ENCODE measurements around the gene TLR7.
A peak's percentile ranks its signal among the peaks of the same experiment; 100 is the strongest.

Gene TLR7

GRCh38 chrX:12866451-12867377 lies at the start of gene TLR7:
TSS of gene TLR7 (plus strand) at chrX:12867072. CDS start at chrX:12867579, 507 bp downstream.
- DNase-seq = peak in 1 of 2 donors; percentile 7

- no peak for DNase-seq
These were observed 49.3 kb upstream of the TLR7 start for GRCh38 chrX:12817528-12817927.

- DNase-seq = no peak
These were observed 47.6 kb upstream of the TLR7 start for GRCh38 chrX:12819222-12819621.

GRCh38 chrX:12820737-12821136 lies 46.1 kb upstream of the TLR7 start:
- no peak for DNase-seq

GRCh38 chrX:12824944-12825343 lies 41.9 kb upstream of the TLR7 start:
- DNase-seq = no peak

- DNase-seq = no peak
These were observed 41.1 kb upstream of the TLR7 start for GRCh38 chrX:12825801-12826200.

GRCh38 chrX:12843061-12843667 lies 23.7 kb upstream of the TLR7 start:
- no peak for DNase-seq

- no peak for DNase-seq
These were observed 23.1 kb upstream of the TLR7 start for GRCh38 chrX:12843668-12844279.

GRCh38 chrX:12844319-12844718 lies 22.6 kb upstream of the TLR7 start:
- DNase-seq = no peak

- no peak for DNase-seq
These were observed 1.5 kb upstream of the TLR7 start for GRCh38 chrX:12865359-12865758.

- no peak for DNase-seq
These were observed 813 bp downstream of the TLR7 start for GRCh38 chrX:12867685-12868084.

GRCh38 chrX:12868747-12869146 lies 1.9 kb downstream of the TLR7 start:
- DNase-seq = no peak

- no peak for DNase-seq
These were observed 4.4 kb downstream of the TLR7 start for GRCh38 chrX:12871257-12871656.

GRCh38 chrX:12872741-12873140 lies 5.9 kb downstream of the TLR7 start:
- DNase-seq = no peak

- no peak for DNase-seq
These were observed 7.7 kb downstream of the TLR7 start for GRCh38 chrX:12874581-12874980.

- no peak for DNase-seq
These were observed 10.5 kb downstream of the TLR7 start for GRCh38 chrX:12877386-12877785.

GRCh38 chrX:12878536-12878935 lies 11.7 kb downstream of the TLR7 start:
- no peak for DNase-seq

GRCh38 chrX:12881914-12882313 lies 15.0 kb downstream of the TLR7 start:
- no peak for DNase-seq

GRCh38 chrX:12885508-12885907 lies 18.6 kb downstream of the TLR7 start:
- DNase-seq = no peak

GRCh38 chrX:12886545-12886944 lies 19.7 kb downstream of the TLR7 start:
- no peak for DNase-seq

- DNase-seq = no peak
These were observed 20.3 kb downstream of the TLR7 start for GRCh38 chrX:12887141-12887540.

GRCh38 chrX:12887767-12888166 lies 20.9 kb downstream of the TLR7 start:
- DNase-seq = no peak

GRCh38 chrX:12890467-12890866 lies 23.6 kb downstream of the TLR7 start:
- DNase-seq = no peak

- DNase-seq = no peak
These were observed 24.3 kb downstream of the TLR7 start for GRCh38 chrX:12891171-12891570.
